CD4-positive, alpha-beta T cell (primary cell): ENCODE results near the gene CCDC73. TPM values are rescaled to one million over a fixed set of nuclear protein-coding genes. Genes with fewer than 3 reads are reported as not detected.

ENCODE experiments used
- ATAC-seq: fragments of 200-7000 bp; cut with Tn5 transposase; one replicate; pipeline ENCODE4 v1.10.0; 2022; ENCODE audit warnings: mild to moderate bottlenecking; ENCODE audit not compliant: poor library complexity
- CTCF ChIA-PET: fragments of 350-600 bp; sonication (Branson Sonifier 250); formaldehyde crosslinking; loops from one replicate; lab custom pipeline; 2021; ENCODE audit warnings: antibody characterized with exemption, inconsistent platforms; lab: Charles Lee
- POLR2A ChIA-PET: fragments of 350-600 bp; sonication (Branson Sonifier 250); formaldehyde crosslinking; loops from one replicate; lab custom pipeline; 2021; ENCODE audit warnings: antibody characterized with exemption, inconsistent platforms; lab: Charles Lee
- DNase-seq, 14 experiments: peaks; one replicate each; pipeline ENCODE4 v3.0.0-alpha.2; 2013 to 2020; ENCODE audit warnings: mixed read lengths in 2 of 14
- H3K27ac ChIP-seq, 2 donors: one replicate each; pipeline versions ENCODE4 v1.5.1 to v1.7.0; 2013; ENCODE audit warnings: low read length in 2 of 2, low read depth in 1 of 2, mild to moderate bottlenecking in 1 of 2
- H3K27me3 ChIP-seq, 2 experiments: 1 replicate in 1 of 2; 2 replicates in 1 of 2; pipeline versions ENCODE4 v1.6.1 to v1.7.0; 2013; ENCODE audit warnings: low read length in 2 of 2, control low read depth in 1 of 2, mild to moderate bottlenecking in 1 of 2, moderate library complexity in 1 of 2; ENCODE audit not compliant: insufficient read depth in 2 of 2, control insufficient read depth in 1 of 2
- H3K36me3 ChIP-seq: one replicate; pipeline ENCODE4 v1.6.1; 2013; ENCODE audit warnings: low read length, control low read depth; ENCODE audit not compliant: insufficient read depth
- H3K4me1 ChIP-seq: one replicate; pipeline ENCODE4 v1.6.1; 2013; ENCODE audit warnings: low read length, control low read depth; ENCODE audit not compliant: insufficient read depth
- H3K4me3 ChIP-seq: one replicate; pipeline ENCODE4 v1.5.1; 2013; ENCODE audit warnings: mild to moderate bottlenecking, low read length, moderate library complexity
- H3K9me3 ChIP-seq, 2 experiments: 1 replicate in 1 of 2; 2 replicates in 1 of 2; pipeline versions ENCODE4 v1.6.1 to v1.7.0; 2013; ENCODE audit warnings: low read length in 2 of 2, mild to moderate bottlenecking in 2 of 2, control low read depth in 1 of 2, moderate library complexity in 1 of 2; ENCODE audit not compliant: control insufficient read depth in 1 of 2, insufficient read depth in 1 of 2
- H3K27ac Mint-ChIP-seq: one replicate; pipeline ENCODE4 v1.8.0; 2020; ENCODE audit warnings: mixed read lengths
- H3K27me3 Mint-ChIP-seq: one replicate; pipeline ENCODE4 v1.8.0; 2021; ENCODE audit warnings: mixed read lengths
- H3K36me3 Mint-ChIP-seq: one replicate; pipeline ENCODE4 v1.8.0; 2021; ENCODE audit warnings: low read depth, mixed read lengths
- H3K4me1 Mint-ChIP-seq: one replicate; pipeline ENCODE4 v1.8.0; 2021; ENCODE audit warnings: low read depth, mixed read lengths
- H3K4me3 Mint-ChIP-seq: one replicate; pipeline ENCODE4 v1.8.0; 2020; ENCODE audit warnings: mild to moderate bottlenecking, mixed read lengths
- H3K9me3 Mint-ChIP-seq: one replicate; pipeline ENCODE4 v1.8.0; 2020; ENCODE audit warnings: mixed read lengths
- CTCF ChIP-seq: fragments of 200-600 bp; IDR thresholded peaks from one replicate; pipeline ENCODE4 v1.8.0; 2022; ENCODE audit warnings: antibody characterized with exemption, mild to moderate bottlenecking
- intact Hi-C, 2 experiments: fragments of 100-400 bp; cut with DNase I in 1 of 2; cut with micrococcal nuclease in 1 of 2; formaldehyde crosslinking; loops; one replicate each; pipeline versions ENCODE4 v1.15.1 to v1.9.0; 2023 to 2025; cut with DNase I, micrococcal nuclease
- total RNA-seq, 174 experiments: library from RNA in 2 of 174; stranded (reverse) in 2 of 174; gene quantifications; one replicate each; pipeline ENCODE4 v1.2.3 and lab custom pipeline; 2021 to 2026

Gene CCDC73
- total RNA-seq, 2 experiments from 2014 or later = not detected

DNA sequence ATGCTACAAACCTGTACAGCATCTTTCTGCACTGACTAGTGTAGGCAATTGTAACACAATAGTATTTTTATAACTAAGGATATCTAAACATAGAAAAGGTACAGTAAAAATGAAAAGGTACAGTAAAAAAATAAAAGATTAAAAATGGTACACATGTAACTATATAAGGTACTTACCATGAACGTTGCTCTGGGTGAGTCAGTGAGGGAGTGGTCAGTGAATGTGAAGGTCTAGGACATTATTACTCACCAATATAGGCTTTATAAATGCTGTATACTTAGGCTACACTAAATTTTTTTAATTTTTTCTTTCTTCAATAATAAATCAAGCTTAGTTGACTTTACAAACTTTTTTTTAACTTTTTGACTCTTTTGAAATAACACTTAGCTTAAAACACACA lies 150.9 kb downstream of the CCDC73 start:
- no peak overlapping the region for H3K4me3 ChIP-seq
- CTCF ChIA-PET = no interaction called here
- Mint-ChIP-seq H3K27ac (no peak overlapping the region), H3K4me3 (no peak overlapping the region), H3K36me3 (no peaks in the 10 kb centered on the region), H3K27me3 (peaks cover 18% of the 10 kb centered on the region), H3K4me1 (no peaks in the 10 kb centered on the region), H3K9me3 (no peaks in the 10 kb centered on the region)
- no peaks in the 10 kb centered on the region for H3K4me1 ChIP-seq
- no peaks in the 10 kb centered on the region for H3K36me3 ChIP-seq
- TF ChIP-seq CTCF = no peak
- DNase-seq (no peak), ATAC-seq (no peak)
- POLR2A ChIA-PET = no interaction called here
- H3K27me3 ChIP-seq = no peaks in the 10 kb centered on the region
- H3K9me3 ChIP-seq = no peaks in the 10 kb centered on the region
- no peak overlapping the region for H3K27ac ChIP-seq
- intact Hi-C loops = no loop called here

GRCh38 chr11:32641361-32641760 lies 153.1 kb downstream of the CCDC73 start:
- POLR2A ChIA-PET = no interaction called here

DNA sequence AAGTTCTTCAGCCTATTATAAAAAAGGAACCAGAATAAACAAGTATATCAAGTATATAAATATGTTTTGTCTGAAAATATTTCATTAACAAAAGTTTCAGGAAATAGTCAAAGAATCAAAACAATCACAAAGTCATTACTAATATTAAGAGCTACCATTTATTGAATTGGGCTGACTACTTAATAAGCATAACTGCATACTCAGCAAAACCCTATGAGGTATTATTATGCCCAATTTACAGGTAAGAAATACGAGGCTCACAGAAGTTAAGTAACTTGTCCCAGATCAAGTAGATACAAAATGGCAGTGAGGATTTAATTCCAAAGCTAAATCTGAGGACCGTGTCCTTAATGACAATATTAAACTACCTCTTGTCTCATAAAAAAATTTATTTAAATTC lies 158.6 kb downstream of the CCDC73 start:
- peaks cover 0 to 3% of the 10 kb centered on the region in 2 experiments for H3K9me3 ChIP-seq
- no peaks in the 10 kb centered on the region for H3K27me3 ChIP-seq
- intact Hi-C loops = no loop called here
- H3K4me1 Mint-ChIP-seq = no peaks in the 10 kb centered on the region
- no peak overlapping the region for H3K4me3 ChIP-seq
- no peaks in the 10 kb centered on the region for H3K36me3 ChIP-seq
- no peak for ATAC-seq
- peaks cover 26% of the 10 kb centered on the region for H3K27me3 Mint-ChIP-seq
- no peak overlapping the region for H3K4me3 Mint-ChIP-seq
- H3K27ac Mint-ChIP-seq = no peak overlapping the region
- no peak for TF ChIP-seq CTCF
- ChIA-PET POLR2A (no interaction called here), CTCF (no interaction called here)
- no peaks in the 10 kb centered on the region for H3K36me3 Mint-ChIP-seq
- H3K27ac ChIP-seq = no peak overlapping the region
- no peak for DNase-seq
- no peaks in the 10 kb centered on the region for H3K4me1 ChIP-seq
- H3K9me3 Mint-ChIP-seq = no peaks in the 10 kb centered on the region

More at GRCh38 chr11:32641361-32641760, 153.1 kb downstream of the CCDC73 start:
- ATAC-seq (no peak), DNase-seq (no peak)
- intact Hi-C loops = no loop called here
- no peak overlapping the region for H3K4me3 Mint-ChIP-seq
- no peaks in the 10 kb centered on the region for H3K36me3 Mint-ChIP-seq
- H3K27ac ChIP-seq = no peak overlapping the region
- H3K27me3 ChIP-seq = no peaks in the 10 kb centered on the region
- peaks cover 21% of the 10 kb centered on the region for H3K27me3 Mint-ChIP-seq
- H3K9me3 ChIP-seq = no peaks in the 10 kb centered on the region
- H3K9me3 Mint-ChIP-seq = no peaks in the 10 kb centered on the region
- CTCF ChIA-PET = no interaction called here
- H3K4me1 Mint-ChIP-seq = no peaks in the 10 kb centered on the region
- no peak overlapping the region for H3K4me3 ChIP-seq
- H3K36me3 ChIP-seq = no peaks in the 10 kb centered on the region
- no peaks in the 10 kb centered on the region for H3K4me1 ChIP-seq
- H3K27ac Mint-ChIP-seq = no peak overlapping the region
- TF ChIP-seq CTCF = no peak
